SK-N-SH (cell line): ENCODE data around the gene PLPP2. TPM values are rescaled to one million over a fixed set of nuclear protein-coding genes. Genes with fewer than 3 reads are reported as not detected.

Experiments used
- CTCF ChIA-PET: fragments of 300-600, 350-600 bp; formaldehyde crosslinking; extraction: SDS; loops from one replicate; lab custom pipeline; 2021; lab: Yijun Ruan, JAX
- POLR2A ChIA-PET: fragments of 350-600 bp; sonication (Branson Sonifier 250); formaldehyde crosslinking; extraction: SDS; loops from one replicate; lab custom pipeline; 2020; ENCODE audit warnings: antibody characterized with exemption, inconsistent platforms; lab: Yijun Ruan, JAX
- DNase-seq: peaks from one replicate; pipeline ENCODE4 v3.0.0; 2012
- H2AFZ ChIP-seq: fragments of 200-600 bp; sonication (generic); 2 replicates; pipeline ENCODE4 v1.8.1; 2016; ENCODE audit warnings: antibody characterized with exemption, mild to moderate bottlenecking, low read depth
- H3F3A ChIP-seq: fragments of 200-600 bp; sonication (generic); replicated peaks from 2 replicates; pipeline ENCODE3; 2016; ENCODE audit warnings: antibody characterized with exemption, mild to moderate bottlenecking; ENCODE audit not compliant: insufficient read depth
- H3K27ac ChIP-seq, 2 experiments: fragments of 200-500 bp in 1 of 2; fragments of 200-600 bp in 1 of 2; sonication (Bioruptor generic) in 1 of 2; sonication (generic), shearing (Covaris generic) in 1 of 2; 2 replicates each; pipeline versions ENCODE4 v1.5.1 to v1.6.1; 2014 to 2016; ENCODE audit warnings: low read depth in 2 of 2, inconsistent platforms in 1 of 2, low read length in 1 of 2, mild to moderate bottlenecking in 1 of 2, mixed read lengths in 1 of 2
- H3K27me3 ChIP-seq: fragments of 200-600 bp; sonication (generic), shearing (Covaris generic); 2 replicates; pipeline ENCODE4 v1.6.1; 2016; ENCODE audit warnings: mixed run types; ENCODE audit not compliant: insufficient read depth
- H3K36me3 ChIP-seq, 2 experiments: fragments of 200-500 bp in 1 of 2; fragments of 200-600 bp in 1 of 2; sonication (Bioruptor generic) in 1 of 2; sonication (generic) in 1 of 2; replicated peaks in 1 of 2; 2 replicates each; pipeline versions ENCODE3 to v1.5.1; 2014 to 2016; ENCODE audit warnings: low read length in 1 of 2, mild to moderate bottlenecking in 1 of 2; ENCODE audit not compliant: insufficient read depth in 2 of 2, control insufficient read depth in 1 of 2
- H3K4me1 ChIP-seq, 2 experiments: fragments of 200-500 bp in 1 of 2; fragments of 200-600 bp in 1 of 2; sonication (Bioruptor generic) in 1 of 2; sonication (generic), shearing (Covaris generic) in 1 of 2; 2 replicates each; pipeline versions ENCODE4 v1.5.1 to v1.6.1; 2014 to 2016; ENCODE audit warnings: low read depth in 1 of 2, low read length in 1 of 2, mixed run types in 1 of 2; ENCODE audit not compliant: insufficient read depth in 2 of 2, control insufficient read depth in 1 of 2
- H3K4me2 ChIP-seq: fragments of 200-600 bp; sonication (generic), shearing (Covaris generic); 2 replicates; pipeline ENCODE4 v1.6.1; 2017; ENCODE audit warnings: mixed run types
- H3K4me3 ChIP-seq, 2 experiments: fragments of 200-500 bp in 1 of 2; fragments of 200-600 bp in 1 of 2; sonication (Bioruptor generic) in 1 of 2; sonication (generic), shearing (Covaris generic) in 1 of 2; 2 replicates each; pipeline versions ENCODE4 v1.5.1 to v1.8.1; 2014 to 2016; ENCODE audit warnings: low read depth in 2 of 2, inconsistent platforms in 1 of 2, low read length in 1 of 2, mild to moderate bottlenecking in 1 of 2, mixed read lengths in 1 of 2, moderate library complexity in 1 of 2
- H3K79me2 ChIP-seq: fragments of 200-600 bp; sonication (generic); 2 replicates; pipeline ENCODE4 v1.8.1; 2017; ENCODE audit warnings: mild to moderate bottlenecking; ENCODE audit not compliant: insufficient read depth
- H3K9ac ChIP-seq: fragments of 200-600 bp; sonication (generic); 2 replicates; pipeline ENCODE4 v1.6.1; 2017; ENCODE audit warnings: mixed run types
- H3K9me2 ChIP-seq: fragments of 200-600 bp; sonication (generic); 2 replicates; pipeline ENCODE4 v1.6.1; 2017; ENCODE audit warnings: mixed run types
- H3K9me3 ChIP-seq: fragments of 200-600 bp; sonication (generic); 2 replicates; pipeline ENCODE4 v1.6.1; 2017; ENCODE audit warnings: mixed run types, mild to moderate bottlenecking, moderate library complexity
- H4K20me1 ChIP-seq: fragments of 200-600 bp; sonication (generic); 2 replicates; pipeline ENCODE4 v1.6.1; 2017; ENCODE audit warnings: mild to moderate bottlenecking, mixed run types; ENCODE audit not compliant: insufficient read depth
- EP300 ChIP-seq, 2 experiments: IDR thresholded peaks; 2 replicates each; pipeline versions ENCODE4 v1.4.0 to v1.6.1; 2012; ENCODE audit warnings: borderline replicate concordance in 1 of 2, low read depth in 1 of 2, low read length in 1 of 2
- FOSL2 ChIP-seq: IDR thresholded peaks from 2 replicates; pipeline ENCODE4 v1.4.0; 2012; ENCODE audit warnings: low read depth, mild to moderate bottlenecking, moderate library complexity, borderline replicate concordance
- FOXM1 ChIP-seq: IDR thresholded peaks from 2 replicates; pipeline ENCODE4 v1.4.0; 2012; ENCODE audit warnings: low read depth, mild to moderate bottlenecking
- GABPA ChIP-seq: IDR thresholded peaks from 2 replicates; pipeline ENCODE4 v1.4.0; 2012; ENCODE audit warnings: low read depth, mild to moderate bottlenecking
- IRF3 ChIP-seq: fragments of 150-350 bp; IDR thresholded peaks from 2 replicates; pipeline ENCODE4 v1.6.1; 2016; ENCODE audit warnings: mild to moderate bottlenecking, low read depth, low read length
- JUND ChIP-seq: IDR thresholded peaks from 2 replicates; pipeline ENCODE4 v1.4.0; 2012
- MXI1 ChIP-seq: IDR thresholded peaks from 2 replicates; pipeline ENCODE4 v1.6.1; 2012; ENCODE audit warnings: mild to moderate bottlenecking, low read depth, low read length, improper control_type of control experiment
- NFIC ChIP-seq: IDR thresholded peaks from 2 replicates; pipeline ENCODE4 v1.4.0; 2012; ENCODE audit warnings: borderline replicate concordance
- NRF1 ChIP-seq: IDR thresholded peaks from 2 replicates; pipeline ENCODE4 v1.6.1; 2012; ENCODE audit warnings: low read depth, mild to moderate bottlenecking, low read length
- POLR2AphosphoS5 ChIP-seq: IDR thresholded peaks from 2 replicates; pipeline ENCODE4 v1.6.1; 2012; ENCODE audit warnings: low read depth, low read length
- RAD21 ChIP-seq: IDR thresholded peaks from 2 replicates; pipeline ENCODE4 v1.6.1; 2012; ENCODE audit warnings: mild to moderate bottlenecking, low read length
- RCOR1 ChIP-seq: fragments of 150-350 bp; IDR thresholded peaks from 2 replicates; pipeline ENCODE4 v1.6.1; 2017; ENCODE audit warnings: antibody characterized with exemption, low read length
- RXRA ChIP-seq: IDR thresholded peaks from 2 replicates; pipeline ENCODE4 v1.4.0; 2012; ENCODE audit warnings: low read depth, mild to moderate bottlenecking, borderline replicate concordance
- TAF1 ChIP-seq: IDR thresholded peaks from 2 replicates; pipeline ENCODE4 v1.6.1; 2012; ENCODE audit warnings: low read depth, mild to moderate bottlenecking, low read length, moderate library complexity, borderline replicate concordance
- TCF12 ChIP-seq: IDR thresholded peaks from 2 replicates; pipeline ENCODE4 v1.4.0; 2012
- TEAD4 ChIP-seq: IDR thresholded peaks from 2 replicates; pipeline ENCODE4 v1.4.0; 2012; ENCODE audit warnings: mild to moderate bottlenecking, borderline replicate concordance; ENCODE audit not compliant: insufficient read depth
- polyA plus RNA-seq, 3 experiments: library from polyadenylated mRNA; depleted of rRNA; stranded (reverse); fragments of >200 nt; gene quantifications; 2 replicates each; pipeline ENCODE4 v1.2.3, GENCODE V29; 2012
- TF ChIP-seq, protein P1 (sequence below): IDR thresholded peaks from 2 replicates; pipeline ENCODE4 v1.6.1; 2012; ENCODE audit warnings: mild to moderate bottlenecking, low read depth, low read length, moderate library complexity
- TF ChIP-seq, protein P2 (sequence below): IDR thresholded peaks from 2 replicates; pipeline ENCODE4 v1.4.0; 2012; ENCODE audit warnings: low read depth, borderline replicate concordance

Gene PLPP2
- polyA plus RNA-seq, 1 of the 3 experiments (the other 2 are of a cell fraction): 33.6 TPM

- Histone ChIP-seq H3K9me3 (no peaks in the 10 kb centered on the region), H4K20me1 (no peaks in the 10 kb centered on the region), H3K9me2 (no peaks in the 10 kb centered on the region), H3K4me2 (no peak overlapping the region), H3K79me2 (no peaks in the 10 kb centered on the region), H2AFZ (no peak overlapping the region), H3F3A (peaks cover 4% of the 10 kb centered on the region), H3K9ac (no peak overlapping the region), H3K36me3 (no peaks in the 10 kb centered on the region), H3K27me3 (no peaks in the 10 kb centered on the region), H3K4me3 (no peak overlapping the region), H3K4me1 (peaks cover 0 to 4% of the 10 kb centered on the region in 2 experiments; a peak in 1 of 4 replicates), H3K27ac (no peak overlapping the region)
- peak; percentile 0 for DNase-seq
- CTCF ChIA-PET: interaction anchor here (0.6 to 1.0 kb wide), 2 partner anchors 14 to 25 kb away, joined by 3 read pairs; no protein-coding TSS in a partner anchor
- POLR2A ChIA-PET: no interaction called here
- TF ChIP-seq TEAD4: no peak
- no peak for TF ChIP-seq RCOR1
- no peak for TF ChIP-seq MXI1
- TF ChIP-seq FOXM1: no peak
- TF ChIP-seq, protein P1, sequence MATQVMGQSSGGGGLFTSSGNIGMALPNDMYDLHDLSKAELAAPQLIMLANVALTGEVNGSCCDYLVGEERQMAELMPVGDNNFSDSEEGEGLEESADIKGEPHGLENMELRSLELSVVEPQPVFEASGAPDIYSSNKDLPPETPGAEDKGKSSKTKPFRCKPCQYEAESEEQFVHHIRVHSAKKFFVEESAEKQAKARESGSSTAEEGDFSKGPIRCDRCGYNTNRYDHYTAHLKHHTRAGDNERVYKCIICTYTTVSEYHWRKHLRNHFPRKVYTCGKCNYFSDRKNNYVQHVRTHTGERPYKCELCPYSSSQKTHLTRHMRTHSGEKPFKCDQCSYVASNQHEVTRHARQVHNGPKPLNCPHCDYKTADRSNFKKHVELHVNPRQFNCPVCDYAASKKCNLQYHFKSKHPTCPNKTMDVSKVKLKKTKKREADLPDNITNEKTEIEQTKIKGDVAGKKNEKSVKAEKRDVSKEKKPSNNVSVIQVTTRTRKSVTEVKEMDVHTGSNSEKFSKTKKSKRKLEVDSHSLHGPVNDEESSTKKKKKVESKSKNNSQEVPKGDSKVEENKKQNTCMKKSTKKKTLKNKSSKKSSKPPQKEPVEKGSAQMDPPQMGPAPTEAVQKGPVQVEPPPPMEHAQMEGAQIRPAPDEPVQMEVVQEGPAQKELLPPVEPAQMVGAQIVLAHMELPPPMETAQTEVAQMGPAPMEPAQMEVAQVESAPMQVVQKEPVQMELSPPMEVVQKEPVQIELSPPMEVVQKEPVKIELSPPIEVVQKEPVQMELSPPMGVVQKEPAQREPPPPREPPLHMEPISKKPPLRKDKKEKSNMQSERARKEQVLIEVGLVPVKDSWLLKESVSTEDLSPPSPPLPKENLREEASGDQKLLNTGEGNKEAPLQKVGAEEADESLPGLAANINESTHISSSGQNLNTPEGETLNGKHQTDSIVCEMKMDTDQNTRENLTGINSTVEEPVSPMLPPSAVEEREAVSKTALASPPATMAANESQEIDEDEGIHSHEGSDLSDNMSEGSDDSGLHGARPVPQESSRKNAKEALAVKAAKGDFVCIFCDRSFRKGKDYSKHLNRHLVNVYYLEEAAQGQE: no peak
- TF ChIP-seq RXRA: no peak
- TF ChIP-seq IRF3: no peak
- TF ChIP-seq EP300 (IDR thresholded peaks at IDR 0.05; ENCODE audit: borderline replicate concordance in 1 of 2, low read depth in 1 of 2, low read length in 1 of 2): no peak
- TF ChIP-seq TAF1: no peak
- TF ChIP-seq RAD21: no peak
- TF ChIP-seq GABPA: no peak
- no peak for TF ChIP-seq NRF1
- no peak for TF ChIP-seq TCF12
- TF ChIP-seq FOSL2: no peak
- TF ChIP-seq POLR2AphosphoS5: no peak
- TF ChIP-seq, protein P2, sequence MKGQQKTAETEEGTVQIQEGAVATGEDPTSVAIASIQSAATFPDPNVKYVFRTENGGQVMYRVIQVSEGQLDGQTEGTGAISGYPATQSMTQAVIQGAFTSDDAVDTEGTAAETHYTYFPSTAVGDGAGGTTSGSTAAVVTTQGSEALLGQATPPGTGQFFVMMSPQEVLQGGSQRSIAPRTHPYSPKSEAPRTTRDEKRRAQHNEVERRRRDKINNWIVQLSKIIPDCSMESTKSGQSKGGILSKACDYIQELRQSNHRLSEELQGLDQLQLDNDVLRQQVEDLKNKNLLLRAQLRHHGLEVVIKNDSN: no peak
- TF ChIP-seq JUND: no peak
- no peak for TF ChIP-seq NFIC
Measured at GRCh38 chr19:269241-269640, 22.0 kb downstream of the PLPP2 start.
